CD4-positive, CD25-positive, alpha-beta regulatory T cell (primary cell): Measurements from ENCODE around the gene MMUT. TPM values are rescaled to one million over a fixed set of nuclear protein-coding genes. Genes with fewer than 3 reads are reported as not detected.
"Not testable (repeated sequence)": the region's sequence is repeated elsewhere in the genome, so short reads cannot be mapped to it uniquely, and the experiment has no call there.

Experiments
- ATAC-seq, 2 donors: fragments of 150-1000 bp; cut with Tn5 transposase; one replicate each; pipeline ENCODE4 v1.10.0; 2021; ENCODE audit warnings: low read depth in 2 of 2, moderate number of reproducible peaks in 2 of 2, moderate library complexity in 1 of 2
- DNase-seq, 3 donors: peaks; one replicate each; pipeline versions ENCODE4 v3.0.0 to v3.0.0-alpha.2; 2012 to 2022; ENCODE audit warnings: mixed read lengths in 1 of 3
- H3K27ac ChIP-seq: one replicate; pipeline ENCODE4 v1.7.0; 2013; ENCODE audit warnings: mild to moderate bottlenecking, low read length; ENCODE audit not compliant: insufficient read depth, poor library complexity, severe bottlenecking
- H3K27me3 ChIP-seq: one replicate; pipeline ENCODE4 v1.7.0; 2013; ENCODE audit warnings: low read length; ENCODE audit not compliant: control insufficient read depth, insufficient read depth
- H3K36me3 ChIP-seq: one replicate; pipeline ENCODE4 v1.7.0; 2013; ENCODE audit warnings: mild to moderate bottlenecking, low read length, moderate library complexity; ENCODE audit not compliant: control insufficient read depth, insufficient read depth
- H3K4me1 ChIP-seq: 2 replicates; pipeline ENCODE4 v1.7.0; 2013; ENCODE audit warnings: mild to moderate bottlenecking, low read length; ENCODE audit not compliant: insufficient read depth, control insufficient read depth, poor library complexity, severe bottlenecking
- H3K4me3 ChIP-seq: one replicate; pipeline ENCODE4 v1.7.0; 2013; ENCODE audit warnings: low read depth, mild to moderate bottlenecking, low read length, moderate library complexity
- H3K9me3 ChIP-seq, 2 experiments: 1 replicate in 1 of 2; 2 replicates in 1 of 2; pipeline ENCODE4 v1.7.0; 2013; ENCODE audit warnings: low read length in 2 of 2, mild to moderate bottlenecking in 1 of 2, moderate library complexity in 1 of 2; ENCODE audit not compliant: control insufficient read depth in 2 of 2
- H3K27ac Mint-ChIP-seq, 3 donors: one replicate each; pipeline ENCODE4 v1.8.0; 2020 to 2022; ENCODE audit warnings: mild to moderate bottlenecking in 3 of 3, mixed read lengths in 3 of 3, moderate library complexity in 2 of 3
- H3K27me3 Mint-ChIP-seq: one replicate; pipeline ENCODE4 v1.8.0; 2022; ENCODE audit warnings: mild to moderate bottlenecking, mixed read lengths
- H3K36me3 Mint-ChIP-seq: one replicate; pipeline ENCODE4 v1.8.0; 2020; ENCODE audit warnings: mixed read lengths
- H3K4me1 Mint-ChIP-seq, 4 donors: one replicate each; pipeline ENCODE4 v1.8.0; 2020 to 2022; ENCODE audit warnings: mixed read lengths in 4 of 4, mild to moderate bottlenecking in 1 of 4
- H3K4me3 Mint-ChIP-seq, 4 donors: one replicate each; pipeline ENCODE4 v1.8.0; 2020 to 2022; ENCODE audit warnings: mild to moderate bottlenecking in 4 of 4, mixed read lengths in 4 of 4, moderate library complexity in 3 of 4
- H3K9me3 Mint-ChIP-seq, 7 donors: one replicate each; pipeline ENCODE4 v1.8.0; 2020 to 2022; ENCODE audit warnings: mixed read lengths in 7 of 7, mild to moderate bottlenecking in 3 of 7, moderate library complexity in 2 of 7
- polyA plus RNA-seq, 4 donors: library from polyadenylated mRNA; unstranded; fragments of 300-500 nt; fragmentation: Illumina TruSeq; gene quantifications; one replicate each; pipeline ENCODE4 v1.2.3, GENCODE V29; 2021
- total RNA-seq: library from RNA; stranded (reverse); gene quantifications from one replicate; pipeline ENCODE4 v1.2.3, GENCODE V29; 2022

Gene MMUT
- total and polyA plus RNA-seq, 5 donors from 2014 or later: 8.2 to 17.0 (median 11.8) TPM

DNA sequence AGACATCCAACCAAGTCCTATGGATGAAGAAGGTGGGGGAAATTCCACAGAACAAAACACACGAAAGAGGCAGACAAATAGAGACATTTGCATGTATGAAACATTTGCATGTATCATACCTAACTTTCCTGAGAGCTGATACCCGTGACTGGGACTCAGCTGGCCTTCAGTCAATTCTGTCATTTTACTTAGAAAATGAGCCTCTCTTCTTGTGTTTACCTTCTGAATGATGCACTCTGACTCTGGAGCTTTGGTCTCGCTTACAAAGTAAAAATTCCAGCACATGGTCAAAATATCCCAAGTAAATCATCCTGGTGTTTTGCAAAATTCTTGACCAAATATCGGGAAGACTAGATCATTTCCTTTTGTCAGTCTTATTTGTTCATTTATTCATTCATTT is 46.9 kb downstream of the MMUT start:
- Histone ChIP-seq H3K9me3 (no peaks in the 10 kb centered on the region), H3K36me3 (no peaks in the 10 kb centered on the region), H3K4me3 (no peak overlapping the region), H3K27me3 (no peaks in the 10 kb centered on the region), H3K27ac (no peak overlapping the region), H3K4me1 (no peaks in the 10 kb centered on the region)
- Mint-ChIP-seq H3K27ac (no peak overlapping the region), H3K4me1 (no peaks in the 10 kb centered on the region), H3K4me3 (no peak overlapping the region), H3K36me3 (no peaks in the 10 kb centered on the region), H3K27me3 (no peaks in the 10 kb centered on the region), H3K9me3 (peaks cover 0 to 2% (median 0%) of the 10 kb centered on the region in 7 donors)
- no peak for ATAC-seq
- no peak for DNase-seq

- Mint-ChIP-seq H3K36me3 (no peaks in the 10 kb centered on the region), H3K9me3 (peaks cover 0 to 2% (median 0%) of the 10 kb centered on the region in 7 donors), H3K4me1 (no peaks in the 10 kb centered on the region), H3K4me3 (no peak overlapping the region), H3K27me3 (no peaks in the 10 kb centered on the region), H3K27ac (no peak overlapping the region)
- Histone ChIP-seq H3K4me1 (no peaks in the 10 kb centered on the region), H3K9me3 (no peaks in the 10 kb centered on the region), H3K36me3 (no peaks in the 10 kb centered on the region), H3K27ac (no peak overlapping the region), H3K4me3 (no peak overlapping the region), H3K27me3 (no peaks in the 10 kb centered on the region)
- DNase-seq (no peak), ATAC-seq (no peak)
Measured at GRCh38 chr6:49415358-49415757, 47.7 kb downstream of the MMUT start.

DNA sequence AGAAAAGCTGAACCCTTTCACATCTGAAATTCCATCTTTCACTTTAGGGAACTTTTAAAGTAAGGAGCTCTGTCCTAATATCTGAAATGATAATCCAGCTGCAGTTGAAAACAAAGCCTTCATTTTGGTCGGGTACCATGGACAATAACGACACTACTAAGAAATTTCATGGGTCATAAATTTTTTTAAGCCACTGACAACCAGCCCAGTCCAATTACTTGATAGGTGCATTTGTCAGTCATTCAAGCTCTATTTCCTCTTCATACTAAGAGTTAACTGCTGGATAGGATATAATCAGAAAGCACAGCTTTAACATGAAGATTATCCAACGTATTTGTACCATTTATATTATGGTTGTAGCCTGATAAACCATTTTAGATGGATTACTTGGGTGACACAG is 52.5 kb downstream of the MMUT start:
- peaks cover 0 to 2% (median 0%) of the 10 kb centered on the region in 7 donors for H3K9me3 Mint-ChIP-seq
- H3K4me3 ChIP-seq: no peak overlapping the region
- no peaks in the 10 kb centered on the region for H3K27me3 ChIP-seq
- H3K27ac Mint-ChIP-seq: no peak overlapping the region
- no peaks in the 10 kb centered on the region for H3K36me3 Mint-ChIP-seq
- no peaks in the 10 kb centered on the region for H3K4me1 Mint-ChIP-seq
- H3K27me3 Mint-ChIP-seq: peaks cover 4% of the 10 kb centered on the region
- no peaks in the 10 kb centered on the region for H3K36me3 ChIP-seq
- no peak overlapping the region for H3K27ac ChIP-seq
- DNase-seq: no peak
- no peaks in the 10 kb centered on the region for H3K9me3 ChIP-seq
- no peak overlapping the region for H3K4me3 Mint-ChIP-seq
- H3K4me1 ChIP-seq: no peaks in the 10 kb centered on the region
- no peak for ATAC-seq

GRCh38 chr6:49409951-49410542 is 53.0 kb downstream of the MMUT start:
- H3K9me3 ChIP-seq: no peaks in the 10 kb centered on the region
- H3K4me1 ChIP-seq: no peaks in the 10 kb centered on the region
- H3K27ac ChIP-seq: no peak overlapping the region
- DNase-seq (peak; percentile 25 to 56 (median 36)), ATAC-seq (peak; percentile 42 to 74)
- no peak overlapping the region for H3K4me3 ChIP-seq
- Mint-ChIP-seq H3K36me3 (no peaks in the 10 kb centered on the region), H3K4me3 (no peak overlapping the region), H3K9me3 (peaks cover 0 to 2% (median 0%) of the 10 kb centered on the region in 7 donors), H3K27me3 (peaks cover 4% of the 10 kb centered on the region), H3K27ac (no peak overlapping the region), H3K4me1 (no peaks in the 10 kb centered on the region)
- H3K27me3 ChIP-seq: no peaks in the 10 kb centered on the region
- no peaks in the 10 kb centered on the region for H3K36me3 ChIP-seq

DNA sequence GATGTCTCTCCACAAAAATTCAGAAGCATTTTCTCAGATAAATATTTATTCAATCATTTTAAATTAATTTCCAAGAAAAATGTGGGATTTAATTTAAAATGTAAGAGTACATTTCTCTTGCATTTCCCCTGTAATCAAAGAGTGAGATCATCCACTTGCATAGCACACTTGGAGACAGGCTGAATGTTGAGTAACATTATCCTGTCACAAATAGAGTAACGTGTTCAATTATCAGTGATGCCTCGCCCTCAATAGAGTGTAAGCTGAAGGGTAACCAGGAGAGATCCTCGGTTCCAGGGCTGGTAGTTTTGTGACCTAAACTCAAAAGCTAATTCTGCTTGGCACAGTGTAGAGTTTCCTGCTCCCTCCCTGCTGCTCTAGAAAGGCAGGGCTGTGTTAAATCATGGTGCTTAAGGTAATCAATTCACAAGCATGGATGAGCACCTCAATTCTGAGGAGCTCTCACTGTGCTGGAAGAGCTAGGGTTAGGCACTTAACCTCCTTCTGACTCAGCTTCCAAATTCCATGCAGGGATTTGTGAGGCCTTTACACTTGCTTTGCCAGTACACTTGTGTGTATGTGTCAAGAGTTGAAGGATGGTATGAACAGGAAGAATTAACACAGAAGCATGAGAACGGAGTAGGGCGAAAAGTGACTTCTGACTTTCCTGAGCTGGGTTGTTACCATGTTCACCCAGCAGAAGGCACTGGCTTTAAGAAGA is 56.6 kb downstream of the MMUT start:
- Mint-ChIP-seq H3K9me3 (no peaks in the 10 kb centered on the region), H3K4me1 (no peaks in the 10 kb centered on the region), H3K36me3 (no peaks in the 10 kb centered on the region), H3K4me3 (no peak overlapping the region), H3K27me3 (peaks cover 4% of the 10 kb centered on the region), H3K27ac (no peak overlapping the region)
- Histone ChIP-seq H3K27ac (no peak overlapping the region), H3K4me1 (no peaks in the 10 kb centered on the region), H3K9me3 (no peaks in the 10 kb centered on the region), H3K4me3 (no peak overlapping the region), H3K27me3 (no peaks in the 10 kb centered on the region), H3K36me3 (no peaks in the 10 kb centered on the region)
- DNase-seq (no peak), ATAC-seq (no peak)

- Mint-ChIP-seq H3K36me3 (no peaks in the 10 kb centered on the region), H3K9me3 (peaks cover 0 to 4% (median 0%) of the 10 kb centered on the region in 7 donors), H3K27ac (no peak overlapping the region), H3K4me3 (no peak overlapping the region), H3K4me1 (no peaks in the 10 kb centered on the region), H3K27me3 (no peaks in the 10 kb centered on the region)
- H3K27me3 ChIP-seq: no peaks in the 10 kb centered on the region
- H3K36me3 ChIP-seq: no peaks in the 10 kb centered on the region
- no peaks in the 10 kb centered on the region for H3K9me3 ChIP-seq
- H3K4me3 ChIP-seq: no peak overlapping the region
- H3K27ac ChIP-seq: no peak overlapping the region
- DNase-seq (no peak), ATAC-seq (no peak)
- H3K4me1 ChIP-seq: no peaks in the 10 kb centered on the region
Measured at GRCh38 chr6:49401063-49401462, 62.0 kb downstream of the MMUT start.

- H3K27ac Mint-ChIP-seq, H3K27ac ChIP-seq, H3K4me1 ChIP-seq, H3K4me1 Mint-ChIP-seq, H3K9me3 ChIP-seq, H3K4me3 ChIP-seq, H3K36me3 ChIP-seq, DNase-seq, H3K27me3 Mint-ChIP-seq, H3K4me3 Mint-ChIP-seq, H3K36me3 Mint-ChIP-seq, H3K9me3 Mint-ChIP-seq, H3K27me3 ChIP-seq, ATAC-seq: not testable (repeated sequence)
Measured at GRCh38 chr6:49386667-49387508, 76.2 kb downstream of the MMUT start.
